Measurements from ENCODE around the gene ARRDC1. TPM values are rescaled to one million over a fixed set of nuclear protein-coding genes. Genes with fewer than 3 reads are reported as not detected.
A peak's percentile ranks its signal among the peaks of the same experiment; 100 is the strongest.

ARRDC1 gene
- total RNA-seq, 2 donors from 2014 or later = 40.5 to 56.4 TPM

DNA sequence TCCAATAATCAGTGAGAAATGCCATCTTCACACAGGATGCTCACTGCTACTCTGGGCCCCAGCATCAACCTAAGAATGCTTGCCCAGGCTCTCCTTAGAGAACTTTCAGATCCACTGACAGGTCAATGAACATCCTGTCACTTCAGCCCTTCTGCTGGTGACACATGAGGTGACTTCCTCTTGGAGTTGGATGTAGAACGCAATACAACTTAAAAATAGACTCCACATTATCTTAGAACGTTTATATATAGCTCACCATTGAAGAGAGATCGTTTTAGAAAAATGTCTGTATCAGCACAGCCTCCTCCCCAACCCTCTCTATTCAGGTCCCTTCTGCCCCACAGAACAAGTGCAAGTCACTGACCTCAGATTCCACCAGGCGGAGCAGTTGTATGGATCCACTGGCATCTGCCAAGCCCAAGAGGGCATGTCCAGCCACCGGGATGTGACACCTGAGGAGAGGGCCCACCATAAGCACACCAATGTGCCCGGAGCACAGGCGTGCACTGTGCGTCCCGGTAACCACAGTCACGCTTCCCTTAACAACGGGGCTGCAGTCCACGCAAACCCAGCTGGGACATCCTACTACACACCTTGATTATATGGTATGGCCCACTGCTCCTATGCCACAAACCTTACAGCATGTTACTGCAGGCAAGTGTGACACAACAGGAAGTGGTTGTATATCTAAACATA lies 29.6 kb upstream of the ARRDC1 start:
- no peaks in the 10 kb centered on the region for H3K27me3 ChIP-seq (replicated peaks; ENCODE audit: insufficient read depth)
- no peak for DNase-seq (ENCODE audit: low spot score)
- H3K9me3 ChIP-seq = no peaks in the 10 kb centered on the region
- H3K36me3 ChIP-seq = peaks cover 28% of the 10 kb centered on the region
- H3K27ac ChIP-seq = no peak overlapping the region
- no peak overlapping the region for H3K4me3 ChIP-seq
- H3K4me1 ChIP-seq (ENCODE audit: control insufficient read depth in 1 of 2, low read depth in 2 of 2) = peaks cover 11 to 26% of the 10 kb centered on the region in 2 donors
- no peak for ATAC-seq (ENCODE audit: insufficient number of reproducible peaks, low FRiP score, low read depth)
- TF ChIP-seq, protein P1, sequence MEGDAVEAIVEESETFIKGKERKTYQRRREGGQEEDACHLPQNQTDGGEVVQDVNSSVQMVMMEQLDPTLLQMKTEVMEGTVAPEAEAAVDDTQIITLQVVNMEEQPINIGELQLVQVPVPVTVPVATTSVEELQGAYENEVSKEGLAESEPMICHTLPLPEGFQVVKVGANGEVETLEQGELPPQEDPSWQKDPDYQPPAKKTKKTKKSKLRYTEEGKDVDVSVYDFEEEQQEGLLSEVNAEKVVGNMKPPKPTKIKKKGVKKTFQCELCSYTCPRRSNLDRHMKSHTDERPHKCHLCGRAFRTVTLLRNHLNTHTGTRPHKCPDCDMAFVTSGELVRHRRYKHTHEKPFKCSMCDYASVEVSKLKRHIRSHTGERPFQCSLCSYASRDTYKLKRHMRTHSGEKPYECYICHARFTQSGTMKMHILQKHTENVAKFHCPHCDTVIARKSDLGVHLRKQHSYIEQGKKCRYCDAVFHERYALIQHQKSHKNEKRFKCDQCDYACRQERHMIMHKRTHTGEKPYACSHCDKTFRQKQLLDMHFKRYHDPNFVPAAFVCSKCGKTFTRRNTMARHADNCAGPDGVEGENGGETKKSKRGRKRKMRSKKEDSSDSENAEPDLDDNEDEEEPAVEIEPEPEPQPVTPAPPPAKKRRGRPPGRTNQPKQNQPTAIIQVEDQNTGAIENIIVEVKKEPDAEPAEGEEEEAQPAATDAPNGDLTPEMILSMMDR (IDR thresholded peaks at IDR 0.05) = no peak

DNA sequence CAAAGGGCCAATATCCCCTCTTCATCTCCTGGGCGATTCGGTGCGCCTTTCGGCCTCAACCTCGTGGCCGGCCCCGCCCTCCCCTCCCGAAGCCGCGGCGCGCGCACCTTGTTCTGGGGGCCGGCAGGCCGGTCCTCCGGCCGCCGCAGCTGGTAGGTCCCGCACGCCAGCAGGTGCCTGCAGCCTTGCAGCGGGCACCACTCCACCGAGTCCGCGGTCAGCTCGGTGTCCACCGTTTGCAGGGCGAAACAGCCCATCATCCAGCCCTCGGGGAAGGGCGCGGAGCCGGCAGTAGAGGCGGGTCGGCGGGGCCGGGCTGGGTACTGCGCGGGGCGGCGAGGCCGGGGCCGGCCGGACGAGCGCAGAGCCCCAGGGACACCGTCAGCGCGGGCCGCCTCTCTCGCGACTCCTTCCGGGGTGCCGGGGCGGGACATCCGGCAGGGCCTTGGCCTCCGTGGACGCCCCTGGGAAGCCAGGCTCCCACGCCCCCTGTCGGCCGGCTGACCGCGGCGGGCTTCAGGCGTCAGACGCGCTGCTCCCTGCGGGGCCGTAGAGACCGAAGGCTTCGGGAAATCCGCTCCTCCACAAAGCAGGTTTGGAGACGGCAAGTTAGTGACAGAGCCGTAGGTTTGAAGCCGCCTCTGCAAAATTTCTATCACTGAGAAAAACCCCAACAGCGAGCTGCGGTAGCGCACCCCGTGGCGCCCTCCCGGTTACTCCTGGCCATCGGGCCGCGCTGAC lies 26.8 kb upstream of the ARRDC1 start, which contains the start of gene DPH7:
DPH7 (minus strand) TSS at position 408 of the 741 bp plus-strand sequence; CDS start at position 260, 148 bp downstream.
- Histone ChIP-seq H3K27me3 (replicated peaks; ENCODE audit: insufficient read depth) (no peaks in the 10 kb centered on the region), H3K27ac (peak within 1 kb of the TSS; percentile 73 to 81), H3K36me3 (peaks cover 26% of the 10 kb centered on the region), H3K4me1 (ENCODE audit: control insufficient read depth in 1 of 2, low read depth in 2 of 2) (peaks cover 11 to 26% of the 10 kb centered on the region in 2 donors), H3K9me3 (no peaks in the 10 kb centered on the region), H3K4me3 (peak within 1 kb of the TSS; percentile 98)
- ATAC-seq (ENCODE audit: insufficient number of reproducible peaks, low FRiP score, low read depth) (peak; percentile 84), DNase-seq (ENCODE audit: low spot score) (peak; percentile 75)
- TF ChIP-seq, protein P1 (IDR thresholded peaks at IDR 0.05) = peak; percentile 92

DNA sequence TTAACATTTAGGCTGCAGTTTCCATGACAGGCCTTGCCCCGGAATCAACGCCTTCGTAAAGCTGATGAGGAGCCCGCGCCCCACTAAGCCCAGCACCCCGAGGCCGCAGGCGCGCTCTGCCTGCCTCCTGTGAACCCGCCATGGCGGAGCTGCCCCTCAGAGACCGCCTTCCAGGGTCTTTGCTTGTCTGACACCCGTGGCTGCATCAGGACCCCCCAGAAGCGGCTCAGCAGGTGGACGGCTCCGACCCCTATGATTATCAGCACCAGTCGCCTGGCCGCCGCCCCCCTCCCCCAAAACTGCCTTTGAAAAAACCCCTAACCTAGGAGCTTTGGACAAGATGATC lies 26.3 kb upstream of the ARRDC1 start:
- TF ChIP-seq, protein P1 (IDR thresholded peaks at IDR 0.05) = no peak
- DNase-seq (ENCODE audit: low spot score) (no peak), ATAC-seq (ENCODE audit: insufficient number of reproducible peaks, low FRiP score, low read depth) (no peak)
- Histone ChIP-seq H3K9me3 (no peaks in the 10 kb centered on the region), H3K27me3 (replicated peaks; ENCODE audit: insufficient read depth) (no peaks in the 10 kb centered on the region), H3K27ac (peak overlapping the region; percentile 53 to 73), H3K36me3 (peaks cover 20% of the 10 kb centered on the region), H3K4me3 (peak overlapping the region; percentile 98), H3K4me1 (ENCODE audit: control insufficient read depth in 1 of 2, low read depth in 2 of 2) (peaks cover 11 to 26% of the 10 kb centered on the region in 2 donors)

DNA sequence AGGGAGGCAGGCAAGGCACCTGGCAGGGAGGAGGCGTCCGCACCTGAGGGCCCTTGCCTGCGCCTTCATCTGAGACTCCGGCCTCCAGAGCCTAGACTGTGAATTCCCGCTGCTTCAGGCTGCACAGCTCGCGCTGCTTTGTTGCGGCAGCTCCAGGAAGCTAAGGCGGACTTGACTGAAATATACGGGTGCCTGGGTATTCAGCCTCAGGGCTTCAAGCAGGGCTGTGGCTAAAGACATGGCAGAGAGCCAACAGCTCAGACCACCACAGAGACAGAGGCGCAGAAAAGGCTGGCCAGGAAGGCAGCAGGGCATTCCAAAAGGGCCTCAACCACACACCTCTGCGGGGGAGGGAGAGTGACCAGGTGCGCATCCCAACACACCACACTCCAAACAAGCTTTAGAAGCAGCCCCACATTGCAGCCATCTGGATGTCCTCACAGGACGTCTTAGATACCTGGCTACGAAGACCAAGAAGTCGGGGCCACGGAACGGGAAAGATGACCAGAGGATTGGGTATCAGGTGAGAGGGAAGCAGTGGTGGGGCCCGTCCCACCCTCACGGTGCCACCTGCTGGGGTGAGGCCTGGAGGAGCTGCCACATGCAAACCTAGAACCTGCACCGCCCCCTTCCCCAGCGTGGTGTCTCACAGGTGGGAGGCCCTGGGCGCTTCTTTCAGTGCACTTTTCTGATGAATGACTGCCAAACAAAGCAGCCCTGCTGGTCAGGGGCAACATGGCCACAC lies 25.1 kb upstream of the ARRDC1 start:
- Histone ChIP-seq H3K36me3 (peaks cover 16% of the 10 kb centered on the region), H3K27me3 (replicated peaks; ENCODE audit: insufficient read depth) (no peaks in the 10 kb centered on the region), H3K27ac (no peak overlapping the region), H3K4me3 (no peak overlapping the region), H3K9me3 (no peaks in the 10 kb centered on the region), H3K4me1 (ENCODE audit: control insufficient read depth in 1 of 2, low read depth in 2 of 2) (peaks cover 11 to 26% of the 10 kb centered on the region in 2 donors)
- DNase-seq (ENCODE audit: low spot score) (no peak), ATAC-seq (ENCODE audit: insufficient number of reproducible peaks, low FRiP score, low read depth) (no peak)
- TF ChIP-seq, protein P1 (IDR thresholded peaks at IDR 0.05) = no peak

DNA sequence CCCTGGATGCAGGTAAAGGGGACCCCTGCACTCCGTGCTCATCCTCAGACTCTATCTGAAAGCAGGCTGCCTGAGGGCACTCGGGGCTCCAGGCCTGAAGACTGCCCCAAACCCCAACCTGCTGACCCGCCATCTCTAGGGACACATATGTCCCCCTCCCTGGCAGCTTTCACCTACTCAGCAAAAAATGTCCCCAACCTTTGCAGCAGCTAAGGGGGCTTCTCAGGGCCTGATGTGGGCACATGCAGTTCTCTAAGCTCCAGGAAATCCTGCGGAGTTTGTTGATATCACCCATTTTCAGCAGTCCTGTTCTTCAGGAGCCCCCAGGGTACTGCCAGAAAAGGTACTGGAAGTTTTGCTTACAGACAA lies 24.5 kb upstream of the ARRDC1 start:
- TF ChIP-seq, protein P1 (IDR thresholded peaks at IDR 0.05) = no peak
- no peaks in the 10 kb centered on the region for H3K27me3 ChIP-seq (replicated peaks; ENCODE audit: insufficient read depth)
- H3K36me3 ChIP-seq = peaks cover 10% of the 10 kb centered on the region
- DNase-seq (ENCODE audit: low spot score) (no peak), ATAC-seq (ENCODE audit: insufficient number of reproducible peaks, low FRiP score, low read depth) (no peak)
- no peaks in the 10 kb centered on the region for H3K9me3 ChIP-seq
- H3K4me1 ChIP-seq (ENCODE audit: control insufficient read depth in 1 of 2, low read depth in 2 of 2) = peaks cover 11 to 26% of the 10 kb centered on the region in 2 donors
- H3K4me3 ChIP-seq = no peak overlapping the region
- H3K27ac ChIP-seq = no peak overlapping the region

Measured in thoracic aorta (tissue), 2 donors.